Right lobe of liver (tissue), 4 donors: ENCODE results near the gene MCC.

Source experiments
- CTCF ChIP-seq, 4 donors: fragments of 200-600 bp in 3 of 4; fragments of 450-650 bp in 1 of 4; IDR thresholded peaks; one replicate each; pipeline versions ENCODE4 v1.5.1 to v1.8.0; 2016 to 2022; ENCODE audit warnings: antibody characterized with exemption in 4 of 4, mild to moderate bottlenecking in 2 of 4
- POLR2A ChIP-seq: fragments of 450-650 bp; IDR thresholded peaks from one replicate; pipeline ENCODE4 v1.6.1; 2017; ENCODE audit warnings: antibody characterized with exemption, mild to moderate bottlenecking
- donor health status: DM: no; HTN: no; CAD: no.
- donor health status: DM: no; HTN: no; CAD: no.
- donor health status: DM: no; HTN: yes; CAD: no.

GRCh38 chr5:113223315-113223714, 264.9 kb downstream of the MCC start:
- TF ChIP-seq CTCF (IDR thresholded peaks at IDR 0.05) (no peak), POLR2A (no peak)
